Peyer's patch (tissue), 4 donors: Measurements from ENCODE around the gene DDIT4. TPM values are rescaled to one million over a fixed set of nuclear protein-coding genes. Genes with fewer than 3 reads are reported as not detected.
A peak's percentile ranks its signal among the peaks of the same experiment; 100 is the strongest.

Experiments used
- DNase-seq, 3 donors: peaks; one replicate each; pipeline ENCODE4 v3.0.0-alpha.2; 2017 to 2019
- H3K27ac ChIP-seq, 4 donors: fragments of 200-600 bp; sonication (generic); one replicate each; pipeline ENCODE4 v1.5.1; 2016 to 2019
- H3K27me3 ChIP-seq, 2 donors: fragments of 200-600 bp; sonication (generic); one replicate each; pipeline ENCODE4 v1.5.1; 2019
- H3K36me3 ChIP-seq, 3 donors: fragments of 200-600 bp; sonication (generic); one replicate each; pipeline ENCODE4 v1.5.1; 2016 to 2019
- H3K4me1 ChIP-seq, 4 donors: fragments of 200-600 bp; sonication (generic); one replicate each; pipeline ENCODE4 v1.5.1; 2016 to 2019
- H3K4me3 ChIP-seq, 4 donors: fragments of 200-600 bp; sonication (generic); 1 replicate in 3 of 4; 2 replicates in 1 of 4; pipeline ENCODE4 v1.5.1; 2016 to 2019; ENCODE audit warnings: mild to moderate bottlenecking in 1 of 4
- H3K9me3 ChIP-seq, 4 donors: fragments of 200-600 bp; sonication (generic); one replicate each; pipeline ENCODE4 v1.5.1; 2016 to 2019; ENCODE audit warnings: mild to moderate bottlenecking in 1 of 4
- CTCF ChIP-seq, 6 experiments: fragments of 450-650 bp in 4 of 6; fragments of 200-600 bp in 2 of 6; sonication (generic) in 1 of 6; IDR thresholded peaks; one replicate each; pipeline ENCODE4 v1.5.1; 2017 to 2019; ENCODE audit warnings: antibody characterized with exemption in 6 of 6, mild to moderate bottlenecking in 3 of 6, moderate library complexity in 1 of 6
- POLR2A ChIP-seq, 2 donors: fragments of 450-650 bp; IDR thresholded peaks; one replicate each; pipeline ENCODE4 v1.5.1; 2017; ENCODE audit warnings: antibody characterized with exemption in 2 of 2, mild to moderate bottlenecking in 2 of 2, moderate library complexity in 2 of 2
- total RNA-seq, 4 donors: library from RNA; depleted of rRNA; stranded (reverse); fragments of >200 nt; gene quantifications; one replicate each; pipeline ENCODE4 v1.1.0, GENCODE V29; 2016

DDIT4 gene
- total RNA-seq, 4 donors from 2014 or later = 80.6 to 275 (median 123) TPM

GRCh38 chr10:72272689-72273409, 875 bp upstream of the DDIT4 start:
- no peak for TF ChIP-seq POLR2A (IDR thresholded peaks at IDR 0.05)
- TF ChIP-seq CTCF (IDR thresholded peaks at IDR 0.05) = no peak
- Histone ChIP-seq H3K36me3 (peaks cover 0 to 22% (median 0%) of the 10 kb centered on the region in 3 donors), H3K27me3 (no peaks in the 10 kb centered on the region), H3K4me3 (peak overlapping the region; percentile 80 to 99 (median 94)), H3K4me1 (peaks cover 0 to 23% (median 4%) of the 10 kb centered on the region in 4 donors), H3K27ac (peak overlapping the region; percentile 92 to 99 (median 95)), H3K9me3 (no peaks in the 10 kb centered on the region)
- peak; percentile 83 to 94 (median 89) for DNase-seq

GRCh38 chr10:72274213-72274729, 547 bp downstream of the DDIT4 start:
- Histone ChIP-seq H3K27ac (peak overlapping the region; percentile 92 to 99 (median 95)), H3K36me3 (peaks cover 0 to 22% (median 0%) of the 10 kb centered on the region in 3 donors), H3K27me3 (no peaks in the 10 kb centered on the region), H3K4me3 (peak overlapping the region; percentile 80 to 99 (median 94)), H3K9me3 (no peaks in the 10 kb centered on the region), H3K4me1 (peaks cover 0 to 23% (median 4%) of the 10 kb centered on the region in 4 donors)
- peak in 1 of 3 donors; percentile 66 for DNase-seq
- TF ChIP-seq POLR2A (IDR thresholded peaks at IDR 0.05) = no peak

GRCh38 chr10:72274730-72275350, 1.1 kb downstream of the DDIT4 start:
- peak; percentile 47 to 81 (median 68) for TF ChIP-seq CTCF (IDR thresholded peaks at IDR 0.05)
- peak in 1 of 2 donors; percentile 24 for TF ChIP-seq POLR2A (IDR thresholded peaks at IDR 0.05)
- Histone ChIP-seq H3K27ac (peak overlapping the region; percentile 92 to 99 (median 95)), H3K4me1 (peaks cover 0 to 23% (median 4%) of the 10 kb centered on the region in 4 donors), H3K9me3 (no peaks in the 10 kb centered on the region), H3K27me3 (no peaks in the 10 kb centered on the region), H3K4me3 (peak overlapping the region; percentile 80 to 99 (median 94)), H3K36me3 (peaks cover 0 to 22% (median 0%) of the 10 kb centered on the region in 3 donors)
- peak; percentile 78 to 90 (median 88) for DNase-seq

GRCh38 chr10:72275351-72276012, 1.8 kb downstream of the DDIT4 start:
- H3K27me3 ChIP-seq = no peaks in the 10 kb centered on the region
- no peak for TF ChIP-seq CTCF (IDR thresholded peaks at IDR 0.05)
- no peak for TF ChIP-seq POLR2A (IDR thresholded peaks at IDR 0.05)
- H3K36me3 ChIP-seq = peaks cover 0 to 22% (median 0%) of the 10 kb centered on the region in 3 donors
- peaks cover 0 to 23% (median 4%) of the 10 kb centered on the region in 4 donors for H3K4me1 ChIP-seq
- H3K4me3 ChIP-seq = peak overlapping the region; percentile 80 to 99 (median 94)
- peak overlapping the region; percentile 92 to 99 (median 95) for H3K27ac ChIP-seq
- DNase-seq = no peak
- no peaks in the 10 kb centered on the region for H3K9me3 ChIP-seq

- peaks cover 0 to 22% (median 0%) of the 10 kb centered on the region in 3 donors for H3K36me3 ChIP-seq
- no peaks in the 10 kb centered on the region for H3K27me3 ChIP-seq
- peak overlapping the region; percentile 80 to 99 (median 94) for H3K4me3 ChIP-seq
- peak in 1 of 3 donors; percentile 66 for DNase-seq
- peak overlapping the region; percentile 92 to 99 (median 95) for H3K27ac ChIP-seq
- no peaks in the 10 kb centered on the region for H3K9me3 ChIP-seq
- H3K4me1 ChIP-seq = peaks cover 0 to 23% (median 4%) of the 10 kb centered on the region in 4 donors
- no peak for TF ChIP-seq POLR2A (IDR thresholded peaks at IDR 0.05)
- TF ChIP-seq CTCF (IDR thresholded peaks at IDR 0.05) = no peak
These were observed 2.3 kb downstream of the DDIT4 start for GRCh38 chr10:72276013-72276387.
